ENCODE data around the gene RASSF8. TPM values are rescaled to one million over a fixed set of nuclear protein-coding genes. Genes with fewer than 3 reads are reported as not detected.

The RASSF8 gene
- total RNA-seq, 1 experiment from 2014 or later: not detected

DNA sequence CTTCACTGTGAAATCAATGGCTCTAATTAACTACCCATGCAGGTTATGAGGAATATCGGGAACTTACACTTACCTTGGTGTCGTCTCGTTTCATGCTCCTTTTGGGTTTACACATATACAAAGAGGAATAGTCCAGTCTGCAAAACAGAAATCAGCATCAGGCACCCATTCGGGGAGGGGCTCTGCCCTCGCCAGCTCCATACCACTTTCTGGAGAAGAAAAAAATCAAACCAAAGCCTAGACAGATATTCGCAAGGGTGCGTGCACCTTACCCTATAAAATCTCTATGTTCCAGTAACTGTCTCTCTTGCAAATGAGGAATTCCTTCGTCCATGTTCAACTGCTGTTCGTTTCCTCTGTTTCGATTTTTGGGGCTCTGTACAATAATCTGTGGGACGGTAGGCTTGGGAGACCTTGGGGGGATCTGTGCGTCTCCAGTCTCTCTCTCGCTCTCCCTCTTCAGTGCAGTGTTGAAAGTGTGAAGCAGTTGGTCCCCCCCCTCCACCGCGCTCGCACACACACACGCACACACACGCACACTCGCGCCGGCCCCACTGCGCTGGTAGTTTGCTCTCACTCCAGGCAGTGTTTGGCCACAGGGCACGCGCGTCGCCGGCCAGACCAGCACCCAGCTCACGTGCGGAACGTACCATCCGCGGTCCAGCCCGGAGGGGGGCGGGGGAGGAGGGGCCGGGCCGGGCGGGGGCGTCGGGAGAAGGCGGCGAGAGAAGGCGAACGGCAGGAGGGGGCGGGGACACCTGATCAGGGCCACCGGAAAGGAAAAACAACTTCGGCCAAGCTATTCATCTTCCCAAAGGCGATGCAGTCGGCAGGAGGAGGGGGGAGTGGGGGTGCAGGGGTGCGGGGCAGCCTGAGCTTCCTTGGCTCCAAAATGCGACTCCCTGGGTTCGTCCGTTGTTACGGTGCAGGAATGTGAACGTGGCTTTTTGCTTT, 166.2 kb downstream of the RASSF8 start, which contains the start of gene BHLHE41:
Gene BHLHE41, minus strand, starts transcription at position 592 of the 954 bp plus-strand sequence. Its CDS starts 258 bp downstream, at position 334.
- DNase-seq (ENCODE audit: low spot score): peak; percentile 92

DNA sequence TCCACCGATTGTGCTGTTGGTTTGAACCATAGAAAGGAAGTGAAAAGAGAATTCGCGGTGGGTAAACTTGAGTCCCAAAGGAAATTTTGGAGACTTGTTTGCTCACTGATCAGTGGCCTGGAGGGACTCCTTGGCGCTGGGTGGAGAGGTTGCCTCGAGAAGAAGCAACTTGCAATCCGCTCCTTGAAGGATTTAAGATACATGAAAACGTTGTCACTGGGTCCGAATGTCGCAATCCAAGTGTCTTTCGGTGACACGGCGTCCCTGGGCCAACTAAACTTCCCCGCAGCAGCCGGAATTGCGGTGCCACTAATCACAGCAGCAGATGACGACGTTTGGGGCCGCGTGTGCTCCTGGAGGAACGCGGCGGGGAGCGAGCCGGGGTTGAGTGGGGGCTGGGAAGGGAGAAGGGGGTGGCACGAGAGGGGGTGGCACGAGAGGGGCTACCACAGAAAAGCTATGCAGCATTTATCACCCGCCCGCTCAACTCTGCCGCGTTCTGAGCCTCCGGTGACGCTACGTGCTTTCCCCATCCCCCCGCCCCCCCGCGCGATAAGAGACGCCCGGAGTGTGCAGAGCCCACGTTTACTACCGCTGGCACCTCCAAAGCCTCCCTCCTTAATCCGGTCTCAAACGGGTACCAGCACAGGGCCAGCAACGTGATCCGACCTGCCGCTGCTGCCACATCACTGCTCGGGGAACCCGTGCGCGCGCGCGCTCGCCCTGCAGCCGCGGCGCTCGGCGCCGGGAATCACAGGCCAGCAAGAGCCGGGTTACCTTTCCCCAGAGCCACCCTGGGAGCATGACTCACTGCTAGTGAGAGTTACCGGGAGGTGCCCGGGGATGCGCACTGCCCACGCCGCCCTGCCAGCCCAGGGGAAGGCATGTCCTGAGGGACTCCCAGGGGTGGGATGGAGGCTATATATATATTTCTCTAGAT, 167.2 kb downstream of the RASSF8 start:
- peak; percentile 95 for DNase-seq (ENCODE audit: low spot score)

DNA sequence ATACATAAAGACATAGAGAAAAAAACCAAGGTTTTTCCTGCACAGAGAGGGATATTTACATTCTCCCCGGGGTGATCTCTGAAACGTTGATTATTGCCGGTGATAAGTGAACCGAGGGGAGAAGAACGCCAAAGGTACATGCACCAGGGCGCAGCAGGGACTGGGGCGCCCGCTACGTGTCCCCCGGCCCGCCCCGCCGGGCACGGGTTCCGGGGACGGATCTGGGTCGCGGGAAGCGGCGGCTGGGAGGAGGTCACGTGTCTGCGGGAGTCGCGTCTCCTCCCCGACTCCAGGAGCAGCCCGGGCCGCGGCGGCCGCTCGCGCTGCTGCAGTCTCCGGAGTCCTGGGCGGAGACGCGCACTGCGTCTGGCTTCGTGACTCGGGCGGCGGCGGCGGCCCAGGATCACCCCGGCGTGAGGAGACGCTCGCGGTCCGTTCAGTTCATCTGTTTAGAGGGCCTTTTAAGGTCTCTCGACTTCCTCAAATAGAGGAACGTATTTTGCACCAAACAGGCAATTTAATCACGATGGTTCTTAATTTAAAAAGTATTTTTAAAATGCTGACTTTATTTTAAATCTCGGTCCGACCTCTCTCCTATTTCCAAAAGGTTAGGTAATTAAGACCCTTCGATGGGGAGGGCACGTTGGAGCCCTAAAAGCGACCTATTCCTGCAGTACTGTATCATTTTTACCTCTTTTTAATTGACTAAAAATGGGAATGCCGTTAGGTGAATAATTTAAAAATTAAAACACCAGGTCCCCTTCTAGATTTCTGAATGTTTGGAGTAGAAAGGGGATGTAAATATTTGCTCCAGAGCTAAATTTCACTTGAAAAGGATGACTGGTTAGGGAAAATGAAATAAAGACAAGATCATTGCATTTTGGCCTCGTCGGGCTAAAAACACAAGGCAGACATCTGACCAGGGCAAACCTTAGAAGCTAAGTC, 168.1 kb downstream of the RASSF8 start:
- peak; percentile 93 for DNase-seq (ENCODE audit: low spot score)

DNA sequence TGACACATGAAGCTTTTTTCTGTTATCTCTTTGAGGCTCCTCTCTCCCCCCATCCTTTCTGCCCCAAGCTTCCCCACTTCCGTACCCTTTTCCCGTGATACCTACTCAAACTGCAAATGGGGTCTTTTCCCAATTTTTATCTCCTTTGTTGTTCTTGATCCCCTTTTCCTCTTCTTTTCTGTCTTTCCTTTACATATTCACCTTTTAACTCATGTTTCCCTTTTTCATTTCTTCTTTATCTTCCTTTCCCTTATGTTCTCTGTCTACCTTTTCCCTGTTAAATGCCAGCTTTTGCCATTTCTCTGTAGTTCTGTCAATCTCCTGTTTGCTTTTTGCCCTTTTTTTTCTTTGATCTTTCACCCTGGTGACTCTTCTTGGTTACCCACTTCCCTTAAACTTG, 168.9 kb downstream of the RASSF8 start:
- no peak for DNase-seq (ENCODE audit: low spot score)

DNA sequence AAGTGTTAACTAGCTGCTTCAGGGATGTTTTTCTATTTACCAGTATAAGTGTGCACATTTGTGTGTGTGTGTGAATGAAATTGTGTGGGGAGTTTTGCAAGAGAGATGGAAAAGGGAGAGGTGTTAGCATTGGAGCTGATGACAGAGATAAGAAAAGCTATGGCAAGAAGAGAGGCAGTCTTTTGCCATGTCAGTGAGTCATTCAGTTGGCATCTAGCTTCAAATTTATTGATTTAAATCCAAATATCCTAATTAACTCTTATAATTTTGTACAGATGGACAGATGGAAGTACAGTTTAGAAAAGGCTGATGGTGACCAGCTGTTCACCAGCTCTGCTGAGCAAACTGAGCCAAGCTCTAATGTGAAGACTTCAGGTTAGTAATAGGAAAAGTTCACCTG, 169.7 kb downstream of the RASSF8 start:
- peak; percentile 47 for DNase-seq (ENCODE audit: low spot score)

Other genes with a start within 250 kb of the RASSF8 start
- gene BHLHE41, start 166.4 kb downstream of the RASSF8 start, total RNA-seq (2014; rRNA removed; shearing (Covaris generic)): 79.8 and 82.7 TPM in 2 replicates
- gene SSPN, start 236.9 kb downstream of the RASSF8 start, total RNA-seq (2014; rRNA removed; shearing (Covaris generic)): 3.2 and 10.6 TPM in 2 replicates